GM21381 (cell line): ENCODE data around the gene PGAP2.
"Not testable (repeated sequence)": the region's sequence is repeated elsewhere in the genome, so short reads cannot be mapped to it uniquely, and the experiment has no call there.

Experiments used
- ATAC-seq: cut with Tn5 transposase; IDR thresholded peaks from one replicate; pipeline ENCODE4 v1.9.1; 2021; ENCODE audit warnings: mild to moderate bottlenecking, moderate library complexity; ENCODE audit not compliant: unreplicated experiment

Gene PGAP2

GRCh38 chr11:3854977-3855807 lies 46.8 kb downstream of the PGAP2 start, which contains the start of gene STIM1:
Gene STIM1 (plus strand): TSS chr11:3855664. CDS start chr11:3856271, 607 bp downstream.
- peak; percentile 52 for ATAC-seq

GRCh38 chr11:3855808-3856491 lies 47.6 kb downstream of the PGAP2 start:
- ATAC-seq: peak; percentile 20

GRCh38 chr11:3856856-3857553 lies 48.6 kb downstream of the PGAP2 start:
- ATAC-seq: no peak

- ATAC-seq: no peak
Observed at GRCh38 chr11:3857628-3858027, 49.3 kb downstream of the PGAP2 start.

GRCh38 chr11:3859373-3859881 lies 51.1 kb downstream of the PGAP2 start:
- no peak for ATAC-seq

GRCh38 chr11:3860375-3860774 lies 52.0 kb downstream of the PGAP2 start:
- no peak for ATAC-seq

- not testable (repeated sequence) for ATAC-seq
Observed at GRCh38 chr11:3860898-3861393, 52.6 kb downstream of the PGAP2 start.

GRCh38 chr11:3861683-3862082 lies 53.3 kb downstream of the PGAP2 start:
- ATAC-seq: no peak

- ATAC-seq: no peak
Observed at GRCh38 chr11:3865388-3866193, 57.2 kb downstream of the PGAP2 start.

- ATAC-seq: no peak
Observed at GRCh38 chr11:3866206-3866605, 57.8 kb downstream of the PGAP2 start.

- ATAC-seq: no peak
Observed at GRCh38 chr11:3866836-3867208, 58.5 kb downstream of the PGAP2 start.

- peak; percentile 52 for ATAC-seq
Observed at GRCh38 chr11:3867209-3868091, 59.1 kb downstream of the PGAP2 start.

- ATAC-seq: no peak
Observed at GRCh38 chr11:3873712-3874349, 65.5 kb downstream of the PGAP2 start.
